ENCODE measurements around the gene POC1A.

DNA sequence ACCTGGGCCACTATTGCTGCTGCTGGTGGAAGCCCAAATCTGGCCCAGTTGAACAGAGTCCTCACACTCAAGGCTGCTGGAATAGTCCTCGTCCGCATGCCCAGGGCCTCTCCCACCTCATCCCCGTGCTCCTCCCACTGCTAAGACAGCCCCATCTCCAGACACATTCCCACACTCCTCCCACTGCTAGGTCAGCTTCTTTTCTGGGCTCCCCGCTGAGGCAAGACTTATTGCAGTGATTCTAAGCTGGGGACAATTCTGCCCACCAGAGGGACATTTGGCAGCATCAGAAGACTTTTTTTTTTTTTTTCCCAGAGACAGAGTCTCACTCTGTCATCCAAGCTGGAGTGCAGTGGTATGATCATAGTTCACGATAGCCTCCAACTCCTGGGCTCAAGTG, 35.1 kb downstream of the POC1A start:
- TF ChIP-seq, protein P1, sequence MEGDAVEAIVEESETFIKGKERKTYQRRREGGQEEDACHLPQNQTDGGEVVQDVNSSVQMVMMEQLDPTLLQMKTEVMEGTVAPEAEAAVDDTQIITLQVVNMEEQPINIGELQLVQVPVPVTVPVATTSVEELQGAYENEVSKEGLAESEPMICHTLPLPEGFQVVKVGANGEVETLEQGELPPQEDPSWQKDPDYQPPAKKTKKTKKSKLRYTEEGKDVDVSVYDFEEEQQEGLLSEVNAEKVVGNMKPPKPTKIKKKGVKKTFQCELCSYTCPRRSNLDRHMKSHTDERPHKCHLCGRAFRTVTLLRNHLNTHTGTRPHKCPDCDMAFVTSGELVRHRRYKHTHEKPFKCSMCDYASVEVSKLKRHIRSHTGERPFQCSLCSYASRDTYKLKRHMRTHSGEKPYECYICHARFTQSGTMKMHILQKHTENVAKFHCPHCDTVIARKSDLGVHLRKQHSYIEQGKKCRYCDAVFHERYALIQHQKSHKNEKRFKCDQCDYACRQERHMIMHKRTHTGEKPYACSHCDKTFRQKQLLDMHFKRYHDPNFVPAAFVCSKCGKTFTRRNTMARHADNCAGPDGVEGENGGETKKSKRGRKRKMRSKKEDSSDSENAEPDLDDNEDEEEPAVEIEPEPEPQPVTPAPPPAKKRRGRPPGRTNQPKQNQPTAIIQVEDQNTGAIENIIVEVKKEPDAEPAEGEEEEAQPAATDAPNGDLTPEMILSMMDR (IDR thresholded peaks at IDR 0.05): no peak
- TF ChIP-seq POLR2A (IDR thresholded peaks at IDR 0.05): no peak

Measured in testis (tissue), 2 donors.